ENCODE data around the gene ANTXRL.
"Not testable (repeated sequence)": the region's sequence is repeated elsewhere in the genome, so short reads cannot be mapped to it uniquely, and the experiment has no call there.

DNA sequence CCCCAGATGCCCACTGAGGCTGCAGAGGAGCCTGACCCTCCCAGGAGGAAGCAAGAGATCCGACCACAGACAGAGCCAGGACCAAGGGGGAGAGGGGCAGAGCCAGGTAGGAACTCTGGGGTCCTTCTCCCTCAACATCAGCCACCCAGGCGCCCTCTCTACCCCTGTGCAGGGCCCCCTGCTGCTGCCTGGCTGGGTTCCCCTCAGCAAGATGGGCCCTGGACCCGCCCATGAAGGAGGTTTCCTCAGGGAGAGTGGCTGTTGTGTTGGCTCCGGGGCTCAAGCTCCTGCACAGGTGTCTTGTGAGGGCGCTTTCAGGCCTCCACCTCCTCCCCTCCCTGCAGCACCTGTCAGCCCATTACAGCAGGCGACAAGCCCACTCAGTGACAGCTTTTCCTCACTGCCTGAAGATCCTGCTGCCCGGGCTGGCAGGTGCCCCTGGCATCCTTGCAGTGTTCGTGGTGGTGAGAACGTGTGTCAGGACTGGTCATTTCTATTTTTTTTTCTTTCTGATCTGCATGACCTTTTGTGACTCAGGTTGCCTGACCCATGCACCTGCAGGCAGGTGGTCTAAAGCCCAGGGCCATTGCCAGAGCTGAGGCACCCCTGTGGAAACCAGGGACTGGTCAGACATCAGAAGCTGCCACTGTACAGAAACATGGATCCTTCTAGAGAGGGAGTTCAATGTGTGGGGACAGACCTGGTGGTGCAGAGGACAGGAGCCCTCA lies 37.0 kb upstream of the ANTXRL start:
- TF ChIP-seq, protein P1, sequence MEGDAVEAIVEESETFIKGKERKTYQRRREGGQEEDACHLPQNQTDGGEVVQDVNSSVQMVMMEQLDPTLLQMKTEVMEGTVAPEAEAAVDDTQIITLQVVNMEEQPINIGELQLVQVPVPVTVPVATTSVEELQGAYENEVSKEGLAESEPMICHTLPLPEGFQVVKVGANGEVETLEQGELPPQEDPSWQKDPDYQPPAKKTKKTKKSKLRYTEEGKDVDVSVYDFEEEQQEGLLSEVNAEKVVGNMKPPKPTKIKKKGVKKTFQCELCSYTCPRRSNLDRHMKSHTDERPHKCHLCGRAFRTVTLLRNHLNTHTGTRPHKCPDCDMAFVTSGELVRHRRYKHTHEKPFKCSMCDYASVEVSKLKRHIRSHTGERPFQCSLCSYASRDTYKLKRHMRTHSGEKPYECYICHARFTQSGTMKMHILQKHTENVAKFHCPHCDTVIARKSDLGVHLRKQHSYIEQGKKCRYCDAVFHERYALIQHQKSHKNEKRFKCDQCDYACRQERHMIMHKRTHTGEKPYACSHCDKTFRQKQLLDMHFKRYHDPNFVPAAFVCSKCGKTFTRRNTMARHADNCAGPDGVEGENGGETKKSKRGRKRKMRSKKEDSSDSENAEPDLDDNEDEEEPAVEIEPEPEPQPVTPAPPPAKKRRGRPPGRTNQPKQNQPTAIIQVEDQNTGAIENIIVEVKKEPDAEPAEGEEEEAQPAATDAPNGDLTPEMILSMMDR (IDR thresholded peaks at IDR 0.05), result not testable (repeated sequence)
- not testable (repeated sequence) for TF ChIP-seq POLR2A (IDR thresholded peaks at IDR 0.05)

Measured in vagina (tissue), 2 donors.